VCaP (cell line): Measurements from ENCODE around the gene XPO6.
A peak's percentile ranks its signal among the peaks of the same experiment; 100 is the strongest.

Experiments used
- H3K27ac ChIP-seq: fragments of 450-650 bp; 2 replicates; pipeline ENCODE4 v1.5.1; 2017
- CTCF ChIP-seq: fragments of 450-650 bp; conservative IDR thresholded peaks from 2 replicates; pipeline ENCODE4 v1.5.1; 2017; ENCODE audit warnings: mild to moderate bottlenecking, moderate library complexity

The XPO6 gene

GRCh38 chr16:28093385-28093725 is 118.4 kb downstream of the XPO6 start:
- TF ChIP-seq CTCF, result no peak

GRCh38 chr16:28092721-28093384 is 118.9 kb downstream of the XPO6 start:
- H3K27ac ChIP-seq, result no peak overlapping the region
- no peak for TF ChIP-seq CTCF

More at GRCh38 chr16:28093385-28093725, 118.4 kb downstream of the XPO6 start:
- H3K27ac ChIP-seq, result no peak overlapping the region

- no peak for TF ChIP-seq CTCF
- no peak overlapping the region for H3K27ac ChIP-seq
These were observed 120.1 kb downstream of the XPO6 start for GRCh38 chr16:28091656-28092055.

GRCh38 chr16:28090646-28091377 is 121.0 kb downstream of the XPO6 start:
- peak; percentile 17; the same call in 1 of the 2 replicates for TF ChIP-seq CTCF
- no peak overlapping the region for H3K27ac ChIP-seq

- no peak for TF ChIP-seq CTCF
- no peak overlapping the region for H3K27ac ChIP-seq
These were observed 121.8 kb downstream of the XPO6 start for GRCh38 chr16:28089992-28090365.

- TF ChIP-seq CTCF, result no peak
These were observed 122.4 kb downstream of the XPO6 start for GRCh38 chr16:28089205-28089991.

GRCh38 chr16:28087675-28088300 is 124.0 kb downstream of the XPO6 start:
- TF ChIP-seq CTCF, result no peak

More at GRCh38 chr16:28089205-28089991, 122.4 kb downstream of the XPO6 start:
- H3K27ac ChIP-seq, result no peak overlapping the region

More at GRCh38 chr16:28087675-28088300, 124.0 kb downstream of the XPO6 start:
- H3K27ac ChIP-seq, result no peak overlapping the region
